ENCODE measurements around the gene RABEP2.
"Not testable (repeated sequence)": the region's sequence is repeated elsewhere in the genome, so short reads cannot be mapped to it uniquely, and the experiment has no call there.

- TF ChIP-seq, protein P1, sequence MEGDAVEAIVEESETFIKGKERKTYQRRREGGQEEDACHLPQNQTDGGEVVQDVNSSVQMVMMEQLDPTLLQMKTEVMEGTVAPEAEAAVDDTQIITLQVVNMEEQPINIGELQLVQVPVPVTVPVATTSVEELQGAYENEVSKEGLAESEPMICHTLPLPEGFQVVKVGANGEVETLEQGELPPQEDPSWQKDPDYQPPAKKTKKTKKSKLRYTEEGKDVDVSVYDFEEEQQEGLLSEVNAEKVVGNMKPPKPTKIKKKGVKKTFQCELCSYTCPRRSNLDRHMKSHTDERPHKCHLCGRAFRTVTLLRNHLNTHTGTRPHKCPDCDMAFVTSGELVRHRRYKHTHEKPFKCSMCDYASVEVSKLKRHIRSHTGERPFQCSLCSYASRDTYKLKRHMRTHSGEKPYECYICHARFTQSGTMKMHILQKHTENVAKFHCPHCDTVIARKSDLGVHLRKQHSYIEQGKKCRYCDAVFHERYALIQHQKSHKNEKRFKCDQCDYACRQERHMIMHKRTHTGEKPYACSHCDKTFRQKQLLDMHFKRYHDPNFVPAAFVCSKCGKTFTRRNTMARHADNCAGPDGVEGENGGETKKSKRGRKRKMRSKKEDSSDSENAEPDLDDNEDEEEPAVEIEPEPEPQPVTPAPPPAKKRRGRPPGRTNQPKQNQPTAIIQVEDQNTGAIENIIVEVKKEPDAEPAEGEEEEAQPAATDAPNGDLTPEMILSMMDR (IDR thresholded peaks at IDR 0.05; ENCODE audit: low read depth, low read length, poor library complexity, severe bottlenecking) = not testable (repeated sequence)
- TF ChIP-seq EZH2phosphoT487 (IDR thresholded peaks at IDR 0.05; ENCODE audit: borderline replicate concordance, low read length) = not testable (repeated sequence)
Observed at GRCh38 chr16:28890355-28890754, 34.7 kb downstream of the RABEP2 start.
